GM19463 (cell line): Measurements from ENCODE around the gene ANKRD13B.

Source experiments
- ATAC-seq: cut with Tn5 transposase; IDR thresholded peaks from one replicate; pipeline ENCODE4 v1.9.1; 2021; ENCODE audit warnings: mild to moderate bottlenecking, moderate library complexity; ENCODE audit not compliant: unreplicated experiment

The ANKRD13B gene

DNA sequence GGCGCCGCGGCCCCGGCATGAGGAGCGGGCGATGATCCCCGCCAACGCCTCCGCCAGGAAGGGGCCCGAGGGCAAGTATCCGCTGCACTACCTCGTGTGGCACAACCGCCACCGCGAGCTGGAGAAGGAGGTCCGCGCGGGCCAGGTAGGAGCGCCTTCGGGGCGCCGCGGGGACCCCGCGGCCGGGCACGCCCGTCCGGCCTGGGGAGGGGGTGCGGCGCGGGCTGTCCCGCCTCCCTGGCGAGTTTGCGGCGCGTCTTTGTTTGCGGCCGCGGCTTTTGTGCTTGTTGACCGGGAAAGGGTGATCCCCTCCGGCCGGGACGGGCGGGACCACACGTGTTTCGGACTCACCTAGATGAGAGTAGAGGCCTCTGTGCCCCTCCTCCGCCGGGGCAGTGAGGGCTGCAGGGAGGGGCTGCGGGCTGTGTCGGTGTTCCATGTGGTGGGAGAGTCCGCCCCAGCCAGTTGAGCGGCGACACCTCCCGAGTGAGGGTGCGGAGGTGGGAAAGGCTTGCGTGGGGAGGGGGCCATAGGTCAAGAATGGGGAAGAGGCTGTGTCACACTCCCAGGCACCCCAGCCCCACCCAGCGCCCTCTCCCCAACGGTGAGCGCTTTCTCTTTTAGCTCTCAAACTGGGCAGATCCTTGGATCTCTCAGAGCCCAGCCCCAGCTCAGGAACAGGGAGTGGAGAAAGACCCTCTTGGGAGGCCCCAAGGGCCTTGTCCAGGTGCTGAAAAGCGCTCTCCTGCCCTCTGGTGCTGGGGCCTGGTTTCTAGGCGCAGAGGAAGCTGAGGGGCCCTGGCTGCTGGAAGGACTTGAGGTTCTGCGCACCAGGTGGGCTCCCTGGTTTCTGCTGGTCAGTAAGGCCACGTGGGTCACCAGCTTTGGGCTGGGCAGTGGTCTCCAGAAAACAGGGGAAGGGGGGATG is 923 bp downstream of the ANKRD13B start:
- no peak for ATAC-seq

DNA sequence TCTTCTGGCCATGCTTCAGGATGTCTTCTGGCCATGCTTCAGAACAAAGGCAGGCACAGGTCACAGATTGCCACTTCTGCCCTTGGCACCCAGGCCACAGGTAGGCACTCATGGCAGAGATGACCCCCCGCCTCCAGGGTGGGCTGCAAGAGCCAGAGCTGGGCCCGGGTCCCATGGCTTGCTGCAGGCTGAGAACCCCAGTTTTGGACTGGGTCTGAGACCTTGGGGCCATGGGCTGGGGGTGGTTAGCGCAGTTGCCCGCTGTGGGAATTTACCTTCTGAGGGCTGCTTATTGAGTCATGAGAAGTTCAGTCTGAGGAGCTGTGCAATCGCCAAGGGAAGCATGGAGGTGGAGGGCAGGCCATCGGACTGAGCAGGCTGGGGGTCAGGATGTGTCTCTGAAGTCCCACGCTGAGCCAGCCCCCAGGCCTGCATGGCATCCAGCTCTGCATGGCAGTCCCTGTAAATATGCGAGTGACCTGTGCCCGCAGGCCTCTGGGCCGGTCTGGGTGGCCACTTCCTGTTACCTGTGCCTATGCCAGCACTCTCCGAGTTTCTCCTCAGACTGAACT is 1.7 kb downstream of the ANKRD13B start:
- ATAC-seq = no peak

DNA sequence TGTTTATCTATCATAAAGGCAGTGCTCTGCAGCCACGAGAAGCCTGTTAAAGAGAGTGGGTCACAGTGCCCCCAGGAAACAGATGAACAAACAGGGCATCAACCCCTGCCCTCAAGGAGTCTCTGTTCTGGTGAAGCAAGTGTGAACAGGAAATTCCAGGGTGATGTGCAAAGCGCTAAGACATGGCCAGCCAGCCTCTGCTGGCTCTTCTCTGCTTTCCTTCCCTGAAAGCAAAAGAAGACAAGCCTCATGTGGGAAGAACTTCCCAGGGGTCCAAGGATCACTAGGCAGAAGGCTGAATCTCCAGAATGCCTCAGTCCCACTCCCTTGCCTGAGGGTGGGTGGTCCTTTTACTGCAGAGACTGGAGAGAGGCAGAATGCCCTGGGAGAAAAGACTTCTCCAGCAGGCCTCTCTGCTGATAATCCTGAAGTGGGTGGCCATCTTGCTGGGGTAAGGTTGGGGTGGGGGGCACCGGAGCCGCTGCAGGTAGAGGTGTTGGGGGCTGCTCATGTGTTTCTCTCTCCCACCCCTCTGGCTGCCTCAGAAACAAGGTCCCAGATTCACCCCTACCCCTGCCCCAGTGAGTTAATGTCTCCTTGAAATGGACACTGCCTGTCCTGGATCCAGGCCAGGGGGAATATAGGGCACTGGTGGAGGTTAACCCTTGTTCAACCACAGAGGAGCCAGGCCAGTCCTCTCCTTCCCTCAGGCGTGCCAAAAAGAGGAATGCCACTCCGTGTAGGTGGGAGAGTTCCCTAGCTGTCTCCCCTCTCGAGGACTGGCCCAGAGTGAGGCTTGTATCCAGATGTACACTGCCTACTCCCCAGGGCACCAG is 2.4 kb downstream of the ANKRD13B start:
- no peak for ATAC-seq

DNA sequence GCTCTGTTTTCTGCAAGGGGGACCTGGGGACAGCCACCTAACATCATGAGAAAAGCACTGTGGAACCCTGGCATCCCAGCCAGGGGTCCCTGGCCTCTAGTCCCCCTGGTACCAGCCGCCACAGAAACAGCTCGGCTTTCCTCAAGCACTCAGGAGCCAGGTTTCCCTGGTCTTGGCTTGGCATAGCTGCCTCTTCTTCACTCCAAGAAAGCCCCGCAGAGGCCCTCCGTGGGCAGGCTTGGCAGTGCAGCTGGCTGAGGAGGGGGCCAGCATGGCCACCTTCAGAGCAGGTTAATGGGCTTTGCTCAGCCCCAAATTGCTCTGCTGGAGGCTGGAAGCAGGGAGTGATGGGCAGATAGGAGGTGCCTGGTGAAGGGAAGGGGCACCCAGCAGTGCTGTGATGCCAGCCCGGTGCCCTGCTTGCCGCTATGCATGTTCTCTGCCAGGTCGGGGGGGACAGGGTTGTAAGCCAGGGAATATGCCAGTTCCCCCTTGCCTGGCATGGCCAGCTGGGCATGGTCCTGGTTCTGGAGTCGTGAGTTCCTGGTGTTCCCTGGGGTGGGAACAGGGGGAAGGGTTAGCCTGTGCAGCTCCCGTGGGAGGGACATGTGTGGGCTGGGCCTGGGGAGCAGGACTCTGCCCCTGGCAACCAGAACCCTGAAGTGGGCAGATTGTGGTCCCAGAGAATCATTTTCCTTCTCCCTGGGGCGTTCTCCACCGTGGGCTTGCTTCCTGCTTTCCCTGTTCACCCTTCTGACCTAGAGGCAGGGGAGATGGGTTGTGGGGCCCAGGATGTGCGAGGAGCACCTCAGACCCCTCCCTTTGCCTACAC is 3.2 kb downstream of the ANKRD13B start:
- ATAC-seq = no peak

DNA sequence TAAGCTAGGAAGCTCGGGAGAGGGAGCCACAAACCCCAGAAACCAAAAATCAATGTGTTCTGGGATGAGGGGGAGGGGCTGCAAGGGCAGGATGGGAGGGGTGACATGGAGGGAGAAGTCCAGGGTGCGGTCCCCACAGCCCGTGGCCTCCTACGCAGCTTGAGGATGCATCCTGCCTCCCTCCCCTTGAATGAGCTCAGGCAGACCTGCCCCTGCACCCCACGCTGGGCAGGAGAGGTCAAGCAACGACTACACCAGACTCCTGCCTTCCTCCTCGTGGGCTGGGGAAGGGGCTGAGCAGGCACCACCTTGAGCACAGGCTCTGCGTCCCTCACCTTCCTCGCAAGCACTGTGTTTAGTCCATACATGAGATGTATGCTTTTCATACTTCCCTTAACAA is 3.9 kb downstream of the ANKRD13B start:
- no peak for ATAC-seq

DNA sequence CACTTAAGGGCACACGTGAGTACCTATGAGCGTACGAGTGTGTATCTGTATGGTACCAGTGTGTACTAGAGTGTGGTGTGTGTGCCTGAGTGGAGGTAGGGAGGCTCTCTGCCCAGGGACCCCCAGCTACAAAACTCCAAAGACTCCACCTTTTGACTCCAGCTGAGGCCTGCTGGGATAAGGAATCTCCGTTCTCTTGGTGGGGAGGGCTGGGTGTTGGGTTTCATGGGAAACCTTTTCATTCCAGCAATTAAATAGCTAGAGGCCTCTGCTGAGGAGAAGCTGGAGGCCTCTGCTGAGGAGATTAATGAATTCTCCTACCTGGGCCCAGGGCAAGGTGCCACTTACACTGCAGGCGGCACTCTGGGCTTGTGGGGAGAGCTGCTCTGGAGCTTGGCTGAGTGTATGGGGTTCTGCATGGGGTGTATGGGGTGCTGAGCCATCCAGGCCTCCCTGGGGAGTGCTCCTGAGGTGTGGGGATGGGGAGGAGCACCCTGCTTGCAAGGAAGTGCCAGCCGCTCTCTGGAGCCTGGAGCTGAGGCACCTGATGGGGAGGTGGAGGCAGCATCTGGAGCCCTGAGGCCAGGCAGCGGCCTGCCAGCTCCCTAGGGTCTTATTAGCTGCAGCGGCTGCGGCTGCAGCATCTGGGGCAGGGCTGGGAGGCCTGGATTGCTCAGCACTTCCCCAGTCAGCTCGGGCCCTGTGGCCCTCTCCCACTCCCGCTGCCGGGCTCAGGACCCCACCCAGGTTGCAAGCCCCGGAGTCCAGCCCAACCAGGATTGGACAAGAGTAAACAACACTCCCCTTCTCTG is 4.6 kb downstream of the ANKRD13B start:
- no peak for ATAC-seq

DNA sequence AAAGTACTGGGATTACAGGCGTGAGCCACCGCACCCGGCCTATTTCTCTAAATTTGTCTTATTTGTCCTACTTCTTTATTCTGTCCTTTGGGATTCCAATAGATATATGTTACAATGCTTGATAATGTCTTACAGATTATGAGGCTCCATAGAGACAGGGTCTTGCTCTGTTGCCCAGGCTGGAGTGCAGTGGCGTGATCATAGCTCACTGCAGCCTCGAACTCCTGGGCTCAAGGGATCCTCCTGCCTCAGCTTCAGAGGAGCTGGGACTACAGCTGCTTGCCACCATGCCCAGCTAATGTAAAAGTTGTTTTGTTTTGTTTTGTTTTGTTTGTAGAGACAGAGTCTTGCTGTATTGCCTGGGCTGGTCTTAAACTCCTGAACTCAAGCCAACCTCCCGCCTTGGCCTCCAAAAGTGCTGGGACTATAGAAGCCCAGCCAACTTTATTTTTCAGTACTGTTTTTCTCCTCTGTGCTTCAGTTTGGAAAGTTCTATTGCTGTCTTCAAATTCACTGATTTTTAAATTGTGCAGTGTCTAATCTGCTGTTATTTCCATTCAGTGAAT is 10.3 kb downstream of the ANKRD13B start:
- ATAC-seq = no peak

DNA sequence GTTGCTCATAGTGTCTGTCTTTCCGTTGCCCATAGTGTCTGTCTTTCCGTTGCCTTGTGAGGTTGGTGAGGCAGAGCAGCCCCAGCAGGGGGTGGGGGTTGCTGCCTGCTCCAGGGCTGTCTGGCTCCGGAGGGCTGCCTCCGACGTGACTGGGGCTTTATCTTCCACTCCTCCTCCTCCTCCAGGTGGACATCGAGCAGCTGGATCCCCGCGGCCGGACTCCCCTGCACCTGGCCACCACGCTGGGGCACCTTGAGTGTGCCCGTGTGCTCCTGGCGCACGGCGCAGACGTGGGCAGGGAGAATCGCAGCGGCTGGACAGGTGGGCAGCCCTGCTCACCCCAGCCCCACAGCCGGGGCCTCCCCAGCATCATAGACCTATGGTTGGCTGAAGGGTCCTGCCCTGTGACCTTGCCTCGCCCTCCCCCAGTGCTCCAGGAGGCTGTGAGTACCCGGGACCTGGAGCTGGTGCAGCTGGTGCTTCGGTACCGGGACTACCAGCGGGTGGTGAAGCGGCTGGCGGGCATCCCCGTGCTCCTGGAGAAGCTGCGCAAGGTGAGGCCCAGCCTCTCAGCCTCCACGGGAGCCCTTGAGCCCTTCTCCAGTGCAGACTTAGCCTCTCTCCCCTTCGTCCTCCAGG is 14.7 kb downstream of the ANKRD13B start:
- ATAC-seq = no peak

DNA sequence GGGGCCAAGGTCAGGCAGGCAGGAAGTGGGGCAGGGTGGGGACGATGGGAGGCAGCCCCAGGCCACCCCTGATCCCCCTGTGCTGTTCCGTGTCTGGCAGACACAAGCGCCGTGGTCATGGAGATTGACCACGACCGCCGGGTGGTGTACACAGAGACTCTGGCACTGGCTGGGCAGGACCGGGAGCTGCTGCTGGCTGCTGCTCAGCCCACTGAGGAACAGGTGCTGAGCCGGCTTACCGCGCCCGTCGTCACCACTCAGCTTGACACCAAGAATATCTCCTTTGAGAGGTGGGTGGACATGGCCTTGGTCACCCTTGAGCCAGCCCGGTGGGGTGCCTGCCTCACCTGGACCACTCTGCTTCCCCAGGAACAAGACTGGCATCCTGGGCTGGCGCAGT is 16.1 kb downstream of the ANKRD13B start:
- ATAC-seq = no peak

DNA sequence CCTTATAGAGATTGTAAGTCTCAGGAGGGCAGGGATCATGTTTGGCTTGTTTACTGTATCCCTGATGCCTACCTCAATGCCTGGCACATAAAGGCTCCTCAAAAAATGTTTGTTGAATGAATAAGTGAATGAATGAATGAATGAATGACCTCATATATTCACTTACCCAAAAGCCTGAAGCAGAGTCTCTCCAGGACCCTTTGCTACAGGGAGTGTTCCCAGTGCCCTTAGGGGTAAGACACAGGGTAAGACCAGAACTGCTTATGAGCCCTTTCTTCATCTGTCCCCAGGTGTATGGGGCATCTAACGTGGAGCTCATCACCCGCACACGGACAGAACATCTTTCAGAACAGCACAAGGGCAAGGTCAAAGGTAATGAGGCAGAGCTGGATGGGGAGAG is 17.5 kb downstream of the ANKRD13B start:
- ATAC-seq = no peak

DNA sequence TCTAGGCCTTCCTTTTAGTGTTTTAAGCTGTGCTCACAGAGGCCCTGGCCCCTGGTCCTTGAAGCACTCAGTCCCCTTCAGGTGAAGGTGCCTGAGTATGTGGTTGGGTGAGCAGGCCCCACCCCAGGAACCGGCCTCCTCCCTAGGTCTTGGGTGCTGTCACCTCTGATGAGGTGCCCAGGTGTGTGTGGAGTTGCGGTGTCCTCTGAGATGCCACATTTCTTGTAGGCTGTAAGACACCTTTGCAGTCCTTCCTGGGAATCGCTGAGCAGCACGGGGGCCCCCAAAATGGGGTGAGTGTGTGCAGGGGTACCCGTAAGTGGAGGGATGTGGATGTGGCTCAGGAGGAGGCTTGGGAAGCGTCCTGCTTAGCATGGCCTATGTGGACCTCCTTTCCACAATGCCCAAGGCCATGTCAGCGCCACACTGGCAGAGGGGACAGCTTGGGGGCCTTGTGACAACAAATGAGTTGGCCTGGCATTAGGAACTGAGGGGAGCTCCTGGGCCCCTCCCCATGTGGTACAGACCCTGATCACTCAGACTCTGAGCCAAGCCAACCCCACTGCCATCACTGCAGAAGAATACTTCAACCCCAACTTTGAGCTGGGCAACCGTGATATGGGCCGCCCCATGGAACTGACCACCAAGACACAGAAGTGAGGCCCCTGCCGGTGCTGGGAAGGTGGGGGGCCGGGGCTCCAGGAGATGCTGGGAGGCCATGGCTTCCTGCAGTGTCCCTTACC is 18.6 kb downstream of the ANKRD13B start:
- ATAC-seq = no peak

DNA sequence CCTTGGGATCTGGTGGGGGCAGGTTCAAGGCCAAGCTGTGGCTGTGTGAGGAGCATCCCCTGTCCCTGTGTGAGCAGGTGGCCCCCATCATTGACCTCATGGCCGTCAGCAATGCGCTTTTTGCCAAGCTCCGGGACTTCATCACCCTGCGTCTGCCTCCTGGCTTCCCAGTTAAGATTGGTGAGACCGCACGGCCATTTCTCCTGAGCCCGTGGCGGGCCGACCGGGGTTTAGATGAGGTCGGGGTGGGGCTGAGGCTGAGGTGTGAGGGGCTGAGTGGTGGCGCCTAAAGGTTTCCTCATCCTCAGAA is 19.1 kb downstream of the ANKRD13B start:
- no peak for ATAC-seq

DNA sequence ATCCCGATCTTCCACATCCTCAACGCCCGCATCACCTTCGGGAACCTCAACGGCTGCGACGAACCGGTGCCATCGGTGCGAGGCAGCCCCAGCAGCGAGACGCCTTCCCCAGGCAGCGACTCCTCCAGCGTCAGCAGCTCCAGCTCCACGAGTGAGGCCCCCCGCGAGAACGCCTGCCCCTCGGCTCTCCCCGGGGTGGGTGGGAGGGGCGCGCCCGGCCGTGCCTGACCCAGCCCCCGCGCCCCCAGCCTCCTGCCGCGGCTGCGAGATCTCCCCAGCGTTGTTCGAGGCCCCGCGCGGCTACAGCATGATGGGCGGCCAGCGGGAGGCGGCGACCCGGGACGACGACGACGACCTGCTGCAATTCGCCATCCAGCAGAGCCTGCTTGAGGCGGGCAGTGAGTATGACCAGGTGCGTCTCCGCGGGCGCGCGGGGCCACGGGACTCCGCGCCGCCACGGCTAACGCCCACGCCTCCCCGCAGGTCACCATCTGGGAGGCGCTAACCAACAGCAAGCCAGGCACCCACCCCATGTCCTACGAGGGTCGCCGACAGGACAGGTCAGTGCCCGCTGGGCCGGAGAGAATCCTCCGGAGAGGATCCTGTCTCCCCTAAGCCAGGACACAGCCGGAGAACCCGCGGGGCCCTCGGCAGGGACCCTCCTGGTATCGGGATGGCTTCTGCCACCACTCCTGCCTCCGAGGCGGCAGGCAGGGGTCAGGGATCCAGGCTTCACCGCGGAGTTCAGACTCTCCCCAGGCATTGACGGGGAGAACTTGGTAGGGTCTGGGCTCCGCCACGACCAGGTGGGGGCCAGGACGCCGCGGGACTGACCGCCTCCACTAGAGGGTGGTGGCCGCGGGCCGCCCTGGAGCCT is 19.7 kb downstream of the ANKRD13B start:
- no peak for ATAC-seq

DNA sequence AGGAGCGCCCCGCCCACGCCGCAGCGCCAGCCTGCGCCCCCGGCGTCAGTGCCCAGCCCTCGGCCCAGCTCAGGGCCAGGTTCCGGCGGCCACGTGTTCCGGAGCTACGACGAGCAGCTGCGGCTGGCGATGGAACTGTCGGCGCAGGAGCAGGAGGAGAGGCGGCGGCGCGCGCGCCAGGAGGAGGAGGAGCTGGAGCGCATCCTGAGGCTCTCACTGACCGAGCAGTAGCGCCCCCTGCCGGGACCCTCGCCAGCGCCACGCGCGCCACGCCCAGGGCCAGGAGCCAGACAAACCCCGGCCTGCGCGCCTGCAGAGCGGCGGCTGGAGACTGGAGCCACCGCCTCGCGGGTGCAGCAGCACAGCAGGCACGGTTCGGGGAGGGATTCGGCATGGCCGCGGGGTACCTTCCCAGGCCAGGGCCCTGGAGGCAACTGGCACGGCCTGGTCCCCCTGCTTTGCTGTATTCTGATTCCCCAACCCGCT is 20.5 kb downstream of the ANKRD13B start:
- ATAC-seq = peak; percentile 39

DNA sequence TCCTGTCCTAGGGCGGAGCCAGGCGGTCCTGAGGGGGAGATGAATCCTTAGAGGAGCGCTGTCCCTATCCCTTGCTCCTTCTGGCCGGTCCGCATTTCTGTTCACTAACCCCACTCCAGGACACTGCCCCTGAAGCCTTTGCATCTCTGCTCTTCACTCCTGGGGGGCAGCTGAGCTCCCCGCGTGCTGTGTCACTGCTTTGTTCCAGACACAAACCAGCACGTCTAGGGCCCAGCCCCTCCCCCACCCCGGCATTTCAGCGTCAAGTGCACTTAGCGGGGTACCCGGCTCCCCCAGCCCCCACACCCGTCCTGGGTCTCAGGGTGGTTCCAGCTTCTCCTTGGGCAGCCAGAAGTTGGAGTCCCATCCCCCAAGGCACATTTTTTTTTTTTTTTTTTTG is 20.9 kb downstream of the ANKRD13B start:
- no peak for ATAC-seq

DNA sequence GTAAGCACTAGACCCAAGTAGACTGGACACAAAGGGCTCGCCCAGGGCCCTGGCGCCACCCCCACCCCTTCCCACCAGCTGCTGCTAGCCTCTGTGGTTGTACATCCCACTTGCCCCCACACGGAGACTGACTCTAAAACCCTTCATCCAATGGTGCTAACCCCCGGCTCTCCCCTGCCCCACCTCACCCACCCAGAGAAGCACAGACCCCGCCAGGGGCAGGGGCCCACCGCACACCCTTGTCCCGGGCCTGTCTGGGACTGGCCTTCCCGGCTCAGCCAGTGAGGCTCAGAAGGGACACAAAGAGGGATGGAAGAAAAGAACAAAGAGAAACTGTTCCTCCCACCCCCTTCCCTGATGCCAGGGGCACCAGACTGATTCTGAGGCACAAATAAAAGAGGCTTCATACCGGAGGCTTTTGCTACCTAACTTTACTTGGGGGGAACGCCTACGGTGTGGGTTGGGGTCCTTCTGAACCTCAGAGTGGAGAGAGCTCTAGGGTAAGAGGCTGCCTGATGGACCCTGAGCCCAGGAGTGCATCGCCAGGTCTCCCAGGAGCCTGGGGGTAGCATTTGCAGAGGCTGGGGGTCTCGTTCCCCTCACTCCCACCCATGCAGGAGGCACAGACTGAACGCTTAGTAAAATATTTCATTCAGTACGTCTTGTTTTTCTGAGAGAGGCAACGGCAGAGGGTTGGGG is 21.6 kb downstream of the ANKRD13B start:
- ATAC-seq = no peak

DNA sequence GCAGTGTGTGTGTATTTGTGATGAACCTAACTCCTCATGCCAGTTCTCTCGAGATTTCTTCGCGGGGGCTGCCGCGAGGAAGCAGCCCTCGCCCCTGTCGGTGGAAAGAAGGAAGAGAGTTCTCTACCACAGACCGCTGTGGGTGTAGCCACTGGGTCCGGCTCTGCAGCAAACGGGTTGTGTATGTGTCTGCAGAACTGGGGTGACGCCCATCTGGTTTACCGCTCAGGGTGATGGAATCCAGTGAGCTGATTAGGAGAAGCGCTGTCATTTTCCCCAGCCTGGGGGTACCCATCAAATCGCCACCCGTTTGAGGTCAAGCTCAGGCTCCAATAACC is 22.1 kb downstream of the ANKRD13B start:
- ATAC-seq = no peak
